ENCODE measurements around the gene IMPDH1. TPM values are rescaled to one million over a fixed set of nuclear protein-coding genes. Genes with fewer than 3 reads are reported as not detected.

IMPDH1 gene
- total and polyA plus RNA-seq, 9 of the 15 experiments (the other 6 are each of a cell fraction or from before 2014, with no cell fraction given), result 0.80 to 118 (median 64.3) TPM

GRCh38 chr7:128455543-128456254, 45.9 kb upstream of the IMPDH1 start, which contains the start of gene HILPDA (continued):
- no peak for TF ChIP-seq ZNF609 (CRISPR knock-in tag; IDR thresholded peaks at IDR 0.05; ENCODE audit: borderline replicate concordance)
- peak; percentile 64; the same call in 1 of the 2 replicates for TF ChIP-seq PREB (CRISPR knock-in tag; IDR thresholded peaks at IDR 0.05)
- TF ChIP-seq PPARD (CRISPR knock-in tag; IDR thresholded peaks at IDR 0.05), result no peak
- no peak for TF ChIP-seq TCF7 (IDR thresholded peaks at IDR 0.05; ENCODE audit: borderline replicate concordance)
- TF ChIP-seq FOXP4 (CRISPR knock-in tag; IDR thresholded peaks at IDR 0.05; ENCODE audit: borderline replicate concordance), result peak; percentile 87
- peak; percentile 78 for TF ChIP-seq TFAP4 (CRISPR knock-in tag; IDR thresholded peaks at IDR 0.05; ENCODE audit: borderline replicate concordance)
- TF ChIP-seq E2F6 (IDR thresholded peaks at IDR 0.05; ENCODE audit: borderline replicate concordance in 1 of 2, extremely low read depth in 1 of 2, insufficient read depth in 1 of 2, insufficient read length in 1 of 2, low read depth in 1 of 2, low read length in 1 of 2, poor library complexity in 1 of 2, severe bottlenecking in 1 of 2), result peak; percentile 86 to 89
- TF ChIP-seq HCFC1 (IDR thresholded peaks at IDR 0.05; ENCODE audit: low read depth, low read length), result peak; percentile 71
- TF ChIP-seq ZBTB43 (CRISPR knock-in tag; IDR thresholded peaks at IDR 0.05), result 0 out of 2 replicates have a peak, but pooled peaks have one; percentile 33
- 0 out of 2 replicates have a peak, but pooled peaks have one; percentile 25 for TF ChIP-seq LARP7 (IDR thresholded peaks at IDR 0.05)
- no peak for TF ChIP-seq SP2 (IDR thresholded peaks at IDR 0.05; ENCODE audit: extremely low read depth, low read depth, low read length, poor library complexity, severe bottlenecking)
- TF ChIP-seq ZNF124 (CRISPR knock-in tag; IDR thresholded peaks at IDR 0.05), result no peak
- 0 out of 2 replicates have a peak, but pooled peaks have one; percentile 49 for TF ChIP-seq POLR2AphosphoS5 (IDR thresholded peaks at IDR 0.05; ENCODE audit: control insufficient read depth, insufficient read depth, low read depth, low read length)
